Adipocyte (in vitro differentiated cells): ENCODE data around the gene TP53BP2.

Experiments
- DNase-seq: peaks from one replicate; pipeline ENCODE4 v3.0.0-alpha.2; 2015; ENCODE audit warnings: low read depth
- H3K27me3 ChIP-seq: replicated peaks from 2 replicates; pipeline ENCODE4 v1.7.0; 2013; ENCODE audit warnings: mild to moderate bottlenecking, low read length, moderate library complexity; ENCODE audit not compliant: control insufficient read depth, insufficient read depth
- H3K36me3 ChIP-seq: 2 replicates; pipeline ENCODE4 v1.7.0; 2013; ENCODE audit warnings: low read length, mild to moderate bottlenecking, moderate library complexity; ENCODE audit not compliant: control insufficient read depth, insufficient read depth, severe bottlenecking
- H3K4me1 ChIP-seq: 2 replicates; pipeline ENCODE4 v1.7.0; 2013; ENCODE audit warnings: mild to moderate bottlenecking, low read length, moderate library complexity; ENCODE audit not compliant: control insufficient read depth, insufficient read depth
- H3K4me3 ChIP-seq: 2 replicates; pipeline ENCODE4 v1.7.0; 2013; ENCODE audit warnings: mild to moderate bottlenecking, low read length, moderate library complexity
- H3K9ac ChIP-seq: 2 replicates; pipeline ENCODE4 v1.7.0; 2013; ENCODE audit warnings: mild to moderate bottlenecking, low read length, moderate library complexity
- H3K9me3 ChIP-seq: 2 replicates; pipeline ENCODE4 v1.7.0; 2013; ENCODE audit warnings: mild to moderate bottlenecking, low read length, moderate library complexity; ENCODE audit not compliant: control insufficient read depth

TP53BP2 gene

GRCh38 chr1:223733898-223734852, 111.6 kb downstream of the TP53BP2 start:
- Histone ChIP-seq H3K4me3 (no peak overlapping the region), H3K36me3 (peaks cover 5% of the 10 kb centered on the region), H3K4me1 (peaks cover 48% of the 10 kb centered on the region), H3K9ac (peak overlapping the region; percentile 46), H3K27me3 (no peaks in the 10 kb centered on the region), H3K9me3 (no peaks in the 10 kb centered on the region)
- DNase-seq, result no peak

GRCh38 chr1:223732993-223733798, 112.6 kb downstream of the TP53BP2 start:
- Histone ChIP-seq H3K4me3 (no peak overlapping the region), H3K9ac (peak overlapping the region; percentile 46), H3K36me3 (peaks cover 9% of the 10 kb centered on the region), H3K9me3 (no peaks in the 10 kb centered on the region), H3K27me3 (no peaks in the 10 kb centered on the region), H3K4me1 (peaks cover 48% of the 10 kb centered on the region)
- no peak for DNase-seq

DNA sequence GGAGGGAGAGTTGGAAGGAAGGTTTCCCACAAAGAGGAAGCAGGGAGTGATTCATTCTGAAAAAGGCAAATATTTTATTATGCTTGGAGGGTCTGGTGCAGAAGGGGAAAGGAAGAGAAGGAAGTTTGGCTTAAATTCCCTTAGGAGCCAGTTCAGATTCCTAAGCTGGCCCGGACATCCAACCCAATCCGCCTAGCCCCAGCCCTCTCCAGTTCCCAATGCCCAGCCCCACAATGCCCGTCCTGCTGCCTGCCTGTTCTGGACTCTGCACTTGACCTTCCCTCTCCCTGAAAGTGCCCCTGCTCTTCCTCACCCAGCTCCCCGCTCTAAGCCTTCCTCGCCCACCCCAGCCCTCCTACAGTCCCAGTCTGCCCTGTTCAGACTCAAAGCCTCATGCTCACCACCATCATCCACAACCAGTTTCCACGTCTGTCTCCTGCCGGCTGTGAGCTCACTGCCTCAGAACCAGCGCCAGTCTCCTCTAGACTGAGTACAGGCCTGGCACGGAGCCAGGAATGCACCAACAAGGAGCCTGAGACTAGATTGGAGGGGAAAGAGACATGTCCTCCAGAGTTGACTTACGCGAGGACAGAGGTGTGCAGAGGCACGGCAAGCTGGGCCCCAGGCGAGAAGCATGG, 114.5 kb downstream of the TP53BP2 start:
- Histone ChIP-seq H3K9me3 (no peaks in the 10 kb centered on the region), H3K27me3 (no peaks in the 10 kb centered on the region), H3K4me3 (peak overlapping the region; percentile 42), H3K36me3 (peaks cover 16% of the 10 kb centered on the region), H3K9ac (peak overlapping the region; percentile 34), H3K4me1 (peaks cover 67% of the 10 kb centered on the region)
- peak; percentile 74 for DNase-seq

DNA sequence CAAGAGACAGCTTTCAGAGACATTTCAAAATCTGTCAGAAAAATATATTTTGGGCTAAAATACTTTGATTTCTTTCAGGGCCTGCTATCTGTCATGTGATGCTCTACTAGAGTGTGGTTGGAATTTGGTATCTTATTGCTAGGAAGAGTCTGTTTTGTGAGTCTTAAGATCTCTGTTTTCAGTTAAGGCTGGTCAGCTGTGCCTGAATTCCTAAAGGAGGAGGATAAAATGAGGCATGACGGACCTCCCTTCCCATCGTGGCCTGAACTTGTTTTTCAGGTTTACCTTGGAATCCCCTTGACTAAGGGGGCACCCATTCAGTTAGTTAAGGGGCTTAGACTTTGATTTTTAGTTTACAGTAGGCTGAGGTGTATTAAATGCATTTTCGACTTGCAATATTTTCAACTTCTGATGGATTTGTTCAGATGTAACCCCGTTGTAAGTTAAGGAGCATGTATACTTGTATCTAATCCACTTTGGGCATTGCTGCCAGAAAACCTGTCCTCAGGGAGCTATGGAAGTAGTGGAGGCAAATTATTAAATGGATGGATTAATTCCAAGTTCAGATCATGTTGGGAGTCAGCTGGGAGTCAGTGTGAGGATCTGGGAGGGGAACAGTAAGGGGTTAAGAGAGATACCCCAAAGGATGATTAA, 115.1 kb downstream of the TP53BP2 start:
- H3K36me3 ChIP-seq, result peaks cover 16% of the 10 kb centered on the region

GRCh38 chr1:223729906-223730305, 115.8 kb downstream of the TP53BP2 start:
- Histone ChIP-seq H3K9ac (no peak overlapping the region), H3K4me3 (no peak overlapping the region), H3K9me3 (no peaks in the 10 kb centered on the region), H3K27me3 (no peaks in the 10 kb centered on the region), H3K4me1 (peaks cover 73% of the 10 kb centered on the region), H3K36me3 (peaks cover 20% of the 10 kb centered on the region)
- no peak for DNase-seq

More for the DNA sequence above, 115.1 kb downstream of the TP53BP2 start:
- H3K9me3 ChIP-seq, result no peaks in the 10 kb centered on the region
- H3K27me3 ChIP-seq, result no peaks in the 10 kb centered on the region
- DNase-seq, result peak; percentile 72
- H3K4me3 ChIP-seq, result peak overlapping the region; percentile 42
- H3K4me1 ChIP-seq, result peaks cover 73% of the 10 kb centered on the region
- H3K9ac ChIP-seq, result peak overlapping the region; percentile 34
